Measurements from ENCODE around the gene PRKAR1B. TPM values are rescaled to one million over a fixed set of nuclear protein-coding genes. Genes with fewer than 3 reads are reported as not detected.

PRKAR1B gene
- total RNA-seq, 1 experiment from 2014 or later: 51.7 TPM

DNA sequence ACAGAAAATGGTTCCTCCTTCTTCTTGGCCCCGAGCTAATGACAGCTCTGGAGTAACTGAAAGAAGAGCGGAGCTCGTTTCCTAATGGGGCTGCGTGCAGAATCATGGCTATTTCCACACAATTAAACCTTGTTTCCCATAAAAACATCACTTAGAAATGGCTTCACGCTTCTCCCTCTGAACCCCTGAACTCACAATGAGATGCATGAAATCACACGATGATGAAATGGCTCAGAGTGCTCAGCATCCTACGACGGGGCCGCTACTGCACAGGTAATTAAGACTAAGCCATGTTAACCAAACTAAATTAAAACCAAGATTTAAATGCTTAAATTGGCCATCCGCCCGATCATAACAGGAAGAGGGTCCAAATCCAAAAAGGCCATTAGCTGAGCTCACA, 80.6 kb downstream of the PRKAR1B start:
- H3K79me2 ChIP-seq (ENCODE audit: low read depth): no peaks in the 10 kb centered on the region
- POLR2A ChIA-PET (ENCODE audit: unreplicated experiment): no interaction called here
- 0 out of 2 replicates have a peak, but pooled peaks cover 6% of the 10 kb centered on the region for H4K20me1 ChIP-seq (ENCODE audit: insufficient read depth)
- no peaks in the 10 kb centered on the region for H3K4me1 ChIP-seq (replicated peaks; ENCODE audit: insufficient read depth)
- no peaks in the 10 kb centered on the region for H3K9me2 ChIP-seq (ENCODE audit: insufficient read depth)
- no peaks in the 10 kb centered on the region for H3K9me3 ChIP-seq (ENCODE audit: insufficient read depth, low read depth)
- BruUV-seq (replicated peaks): no TSS peak
- no peak overlapping the region for H3K4me3 ChIP-seq
- CTCF ChIA-PET: no interaction called here
- no peak overlapping the region for H2AFZ ChIP-seq
- H3F3A ChIP-seq (ENCODE audit: insufficient read depth, low read depth): peaks cover 3% of the 10 kb centered on the region
- H3K4me2 ChIP-seq: no peak overlapping the region
- no peaks in the 10 kb centered on the region for H3K27me3 ChIP-seq (ENCODE audit: insufficient read depth, low read depth)
- TF ChIP-seq CTCF (conservative IDR thresholded peaks at IDR 0.05): no peak
- no peak for TF ChIP-seq EZH2 (IDR thresholded peaks at IDR 0.05; ENCODE audit: low read depth)
- no peak for DNase-seq
- no peak overlapping the region for H3K27ac ChIP-seq
- intact Hi-C loops (cut with micrococcal nuclease; ENCODE audit: unreplicated experiment): no loop called here
- no peaks in the 10 kb centered on the region for H3K36me3 ChIP-seq (ENCODE audit: low read depth)

- ChIA-PET POLR2A (ENCODE audit: unreplicated experiment) (no interaction called here), CTCF (no interaction called here)
- no peak for TF ChIP-seq CTCF (conservative IDR thresholded peaks at IDR 0.05)
- TF ChIP-seq EZH2 (IDR thresholded peaks at IDR 0.05; ENCODE audit: low read depth): no peak
- H3K4me3 ChIP-seq: no peak overlapping the region
- H3F3A ChIP-seq (ENCODE audit: insufficient read depth, low read depth): peaks cover 3% of the 10 kb centered on the region
- H3K9me3 ChIP-seq (ENCODE audit: insufficient read depth, low read depth): no peaks in the 10 kb centered on the region
- H3K27me3 ChIP-seq (ENCODE audit: insufficient read depth, low read depth): no peaks in the 10 kb centered on the region
- 0 out of 2 replicates have a peak, but pooled peaks cover 6% of the 10 kb centered on the region for H4K20me1 ChIP-seq (ENCODE audit: insufficient read depth)
- no peak for DNase-seq
- H3K4me2 ChIP-seq: no peak overlapping the region
- no peaks in the 10 kb centered on the region for H3K36me3 ChIP-seq (ENCODE audit: low read depth)
- intact Hi-C loops (cut with micrococcal nuclease; ENCODE audit: unreplicated experiment): no loop called here
- no peak overlapping the region for H3K27ac ChIP-seq
- H3K79me2 ChIP-seq (ENCODE audit: low read depth): no peaks in the 10 kb centered on the region
- no peak overlapping the region for H2AFZ ChIP-seq
- no peaks in the 10 kb centered on the region; the same call in 1 of the 2 replicates for H3K4me1 ChIP-seq (replicated peaks; ENCODE audit: insufficient read depth)
- no TSS peak for BruUV-seq (replicated peaks)
- H3K9me2 ChIP-seq (ENCODE audit: insufficient read depth): no peaks in the 10 kb centered on the region
Measured at GRCh38 chr7:645606-646005, 81.5 kb downstream of the PRKAR1B start.

GRCh38 chr7:644381-645305, 82.4 kb downstream of the PRKAR1B start:
- no peaks in the 10 kb centered on the region for H3K79me2 ChIP-seq (ENCODE audit: low read depth)
- TF ChIP-seq CTCF (conservative IDR thresholded peaks at IDR 0.05) (no peak), EZH2 (IDR thresholded peaks at IDR 0.05; ENCODE audit: low read depth) (no peak)
- H3K4me2 ChIP-seq: no peak overlapping the region
- 0 out of 2 replicates have a peak, but pooled peaks cover 6% of the 10 kb centered on the region for H4K20me1 ChIP-seq (ENCODE audit: insufficient read depth)
- intact Hi-C loops (cut with micrococcal nuclease; ENCODE audit: unreplicated experiment): no loop called here
- no peaks in the 10 kb centered on the region for H3K36me3 ChIP-seq (ENCODE audit: low read depth)
- POLR2A ChIA-PET (ENCODE audit: unreplicated experiment): no interaction called here
- H3F3A ChIP-seq (ENCODE audit: insufficient read depth, low read depth): peaks cover 2% of the 10 kb centered on the region
- no peaks in the 10 kb centered on the region for H3K9me3 ChIP-seq (ENCODE audit: insufficient read depth, low read depth)
- no peaks in the 10 kb centered on the region; the same call in 1 of the 2 replicates for H3K4me1 ChIP-seq (replicated peaks; ENCODE audit: insufficient read depth)
- H3K4me3 ChIP-seq: no peak overlapping the region
- CTCF ChIA-PET: no interaction called here
- no TSS peak for BruUV-seq (replicated peaks)
- H2AFZ ChIP-seq: no peak overlapping the region
- no peak overlapping the region for H3K27ac ChIP-seq
- DNase-seq: no peak
- H3K27me3 ChIP-seq (ENCODE audit: insufficient read depth, low read depth): no peaks in the 10 kb centered on the region
- no peaks in the 10 kb centered on the region for H3K9me2 ChIP-seq (ENCODE audit: insufficient read depth)

Measured in PC-9 (cell line).